Measurements from ENCODE around the gene MECR. TPM values are rescaled to one million over a fixed set of nuclear protein-coding genes. Genes with fewer than 3 reads are reported as not detected.

Gene MECR
- total RNA-seq, 1 experiment from 2014 or later: 25.3 TPM

- Histone ChIP-seq H3K4me2 (ENCODE audit: low read depth, low read length, poor library complexity, severe bottlenecking) (no peak overlapping the region), H2AFZ (ENCODE audit: low read length) (no peak overlapping the region), H3K4me1 (ENCODE audit: low read length) (0 out of 2 replicates have a peak, but pooled peaks cover 2% of the 10 kb centered on the region), H3K36me3 (ENCODE audit: insufficient read depth, low read length) (peaks cover 40% of the 10 kb centered on the region), H3K27me3 (ENCODE audit: low read length) (no peaks in the 10 kb centered on the region), H3K9me2 (replicated peaks; ENCODE audit: insufficient read depth, low read length) (no peaks in the 10 kb centered on the region), H3K9me3 (ENCODE audit: low read length) (no peaks in the 10 kb centered on the region), H4K20me1 (ENCODE audit: insufficient read depth, low read depth, low read length) (peaks cover 6% of the 10 kb centered on the region; the same call in 1 of the 2 replicates), H3K27ac (ENCODE audit: low read length) (no peak overlapping the region), H3K4me3 (ENCODE audit: low read length) (no peak overlapping the region), H3K79me2 (ENCODE audit: low read length) (no peaks in the 10 kb centered on the region), H3K9ac (ENCODE audit: low read length) (no peak overlapping the region)
- no peak for DNase-seq
Measured at GRCh38 chr1:29145739-29146437, 84.8 kb downstream of the MECR start.

DNA sequence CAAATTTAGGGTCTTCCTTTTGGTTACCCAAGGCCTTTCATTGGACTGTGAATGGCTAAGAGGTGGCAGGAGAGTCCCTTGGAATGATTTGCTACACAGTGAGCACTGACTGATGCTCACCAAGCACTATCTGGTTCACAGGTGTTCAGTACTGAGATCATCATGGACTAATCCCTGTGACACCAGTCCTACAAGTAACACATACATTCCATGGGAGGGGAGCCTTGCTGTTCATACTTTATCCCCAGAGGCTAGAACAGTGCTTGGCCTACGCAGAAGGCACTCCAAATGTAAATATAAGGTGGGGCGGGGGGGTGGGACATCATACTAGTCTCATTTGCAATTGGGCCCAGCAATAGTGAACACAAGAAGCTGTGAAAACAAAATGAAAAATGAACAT, 86.6 kb downstream of the MECR start:
- H3K9me3 ChIP-seq (ENCODE audit: low read length): no peaks in the 10 kb centered on the region
- H3K36me3 ChIP-seq (ENCODE audit: insufficient read depth, low read length): peaks cover 30% of the 10 kb centered on the region
- H3K9ac ChIP-seq (ENCODE audit: low read length): no peak overlapping the region

GRCh38 chr1:29142714-29143113, 88.0 kb downstream of the MECR start:
- no peak overlapping the region for H3K9ac ChIP-seq (ENCODE audit: low read length)
- no peaks in the 10 kb centered on the region for H3K9me2 ChIP-seq (replicated peaks; ENCODE audit: insufficient read depth, low read length)
- H3K4me2 ChIP-seq (ENCODE audit: low read depth, low read length, poor library complexity, severe bottlenecking): no peak overlapping the region
- no peak for DNase-seq
- H3K27me3 ChIP-seq (ENCODE audit: low read length): no peaks in the 10 kb centered on the region
- no peaks in the 10 kb centered on the region for H3K79me2 ChIP-seq (ENCODE audit: low read length)
- peaks cover 3% of the 10 kb centered on the region; the same call in 1 of the 2 replicates for H4K20me1 ChIP-seq (ENCODE audit: insufficient read depth, low read depth, low read length)
- peaks cover 15% of the 10 kb centered on the region for H3K36me3 ChIP-seq (ENCODE audit: insufficient read depth, low read length)
- H3K4me3 ChIP-seq (ENCODE audit: low read length): no peak overlapping the region
- no peak overlapping the region; the same call in 1 of the 2 replicates for H3K27ac ChIP-seq (ENCODE audit: low read length)
- H2AFZ ChIP-seq (ENCODE audit: low read length): no peak overlapping the region
- 0 out of 2 replicates have a peak, but pooled peaks cover 2% of the 10 kb centered on the region for H3K4me1 ChIP-seq (ENCODE audit: low read length)
- H3K9me3 ChIP-seq (ENCODE audit: low read length): no peaks in the 10 kb centered on the region

More for the DNA sequence above, 86.6 kb downstream of the MECR start:
- Histone ChIP-seq H2AFZ (ENCODE audit: low read length) (no peak overlapping the region), H3K9me2 (replicated peaks; ENCODE audit: insufficient read depth, low read length) (no peaks in the 10 kb centered on the region), H3K27ac (ENCODE audit: low read length) (no peak overlapping the region), H3K4me3 (ENCODE audit: low read length) (no peak overlapping the region), H3K27me3 (ENCODE audit: low read length) (no peaks in the 10 kb centered on the region), H3K79me2 (ENCODE audit: low read length) (no peaks in the 10 kb centered on the region), H3K4me1 (ENCODE audit: low read length) (0 out of 2 replicates have a peak, but pooled peaks cover 2% of the 10 kb centered on the region), H4K20me1 (ENCODE audit: insufficient read depth, low read depth, low read length) (peaks cover 6% of the 10 kb centered on the region; the same call in 1 of the 2 replicates), H3K4me2 (ENCODE audit: low read depth, low read length, poor library complexity, severe bottlenecking) (no peak overlapping the region)
- DNase-seq: no peak

Small RNA genes lying within 50 kb of the gene (small RNA-seq; reads per million reads assigned to genes)
- gene RF02271: not detected

Other genes starting within 250 kb of the MECR start
- not detected in 2 replicates for gene TMEM200B, start 107.0 kb downstream of the MECR start, total RNA-seq (2014; rRNA removed; shearing (Covaris generic); ENCODE audit: low replicate concordance)
- gene SRSF4, start 49.0 kb downstream of the MECR start, total RNA-seq (2014; rRNA removed; shearing (Covaris generic); ENCODE audit: low replicate concordance): 31.7 and 40.1 TPM in 2 replicates
- gene PTPRU, start 5.6 kb upstream of the MECR start, total RNA-seq (2014; rRNA removed; shearing (Covaris generic); ENCODE audit: low replicate concordance): 1.1 TPM in 1 of 2 replicates, not detected in the other